ENCODE measurements around the gene NFIA. TPM values are rescaled to one million over a fixed set of nuclear protein-coding genes. Genes with fewer than 3 reads are reported as not detected.

Gene NFIA
- total and polyA plus RNA-seq, 2 donors = 7.9 to 10.3 TPM

DNA sequence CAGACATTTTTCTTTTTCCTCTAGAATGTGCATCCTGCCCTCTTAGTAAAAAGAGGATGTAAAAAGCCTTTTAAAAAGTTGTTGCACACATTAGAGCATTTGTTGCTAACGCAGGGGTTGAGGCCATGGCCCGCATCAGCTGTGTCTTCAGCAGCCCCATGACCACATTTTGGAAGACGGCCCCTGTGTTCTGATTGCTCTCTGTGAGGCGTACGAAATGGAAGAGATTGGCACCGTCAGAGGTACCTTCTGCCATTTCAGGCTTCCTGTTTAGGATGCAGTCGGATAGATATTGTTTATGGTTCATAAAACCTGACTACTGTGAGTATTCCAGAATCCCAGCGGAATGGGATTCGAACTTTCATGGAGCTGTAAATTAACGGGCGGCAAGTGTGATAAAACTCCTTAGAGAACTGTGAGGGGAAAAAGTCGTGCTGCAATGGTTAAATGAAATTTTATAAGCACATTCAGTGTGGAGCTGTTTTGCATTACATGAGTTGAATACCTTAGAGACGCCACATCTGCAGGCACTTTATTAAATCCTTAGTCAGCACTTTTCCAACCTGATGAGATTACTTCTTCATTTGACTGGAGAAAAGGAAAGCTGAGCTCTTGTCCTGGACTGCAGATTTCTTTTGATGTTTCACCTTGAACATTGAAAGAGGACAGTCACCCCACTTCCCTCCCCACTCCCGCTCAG is 368.7 kb downstream of the NFIA start:
- Histone ChIP-seq H3K27ac (ENCODE audit: low read depth in 1 of 2, low read length in 1 of 2) (peak overlapping the region in 1 of 2 donors; percentile 55), H3K4me1 (ENCODE audit: control insufficient read depth in 2 of 2, insufficient read depth in 2 of 2, low read length in 2 of 2) (peaks cover 2 to 27% of the 10 kb centered on the region in 2 donors), H3K4me3 (ENCODE audit: low read length in 2 of 2) (no peak overlapping the region), H3K9me3 (ENCODE audit: control insufficient read depth in 2 of 2, insufficient read depth in 1 of 2, low read length in 1 of 2) (no peaks in the 10 kb centered on the region), H3K27me3 (ENCODE audit: control insufficient read depth in 2 of 2, insufficient read depth in 1 of 2, low read length in 1 of 2) (no peaks in the 10 kb centered on the region), H3K36me3 (ENCODE audit: control insufficient read depth in 2 of 2, insufficient read depth in 2 of 2, low read length in 1 of 2) (no peaks in the 10 kb centered on the region)
- no peak for DNase-seq (ENCODE audit: low read depth in 6 of 9, low spot score in 9 of 9)
- 78% methylated on average over 14 of the region's 14 CpGs for WGBS

GRCh38 chr1:61451572-61451968 is 369.2 kb downstream of the NFIA start:
- no peak overlapping the region for H3K4me3 ChIP-seq (ENCODE audit: low read length in 2 of 2)
- H3K4me1 ChIP-seq (ENCODE audit: control insufficient read depth in 2 of 2, insufficient read depth in 2 of 2, low read length in 2 of 2) = peaks cover 2 to 21% of the 10 kb centered on the region in 2 donors
- H3K27ac ChIP-seq (ENCODE audit: low read depth in 1 of 2, low read length in 1 of 2) = peak overlapping the region in 1 of 2 donors; percentile 39
- no peaks in the 10 kb centered on the region for H3K9me3 ChIP-seq (ENCODE audit: control insufficient read depth in 2 of 2, insufficient read depth in 1 of 2, low read length in 1 of 2)
- DNase-seq (ENCODE audit: low read depth in 6 of 9, low spot score in 9 of 9) = no peak
- H3K36me3 ChIP-seq (ENCODE audit: control insufficient read depth in 2 of 2, insufficient read depth in 2 of 2, low read length in 1 of 2) = no peaks in the 10 kb centered on the region
- H3K27me3 ChIP-seq (ENCODE audit: control insufficient read depth in 2 of 2, insufficient read depth in 1 of 2, low read length in 1 of 2) = no peaks in the 10 kb centered on the region
- WGBS = 91% methylated on average over 5 of the region's 5 CpGs

DNA sequence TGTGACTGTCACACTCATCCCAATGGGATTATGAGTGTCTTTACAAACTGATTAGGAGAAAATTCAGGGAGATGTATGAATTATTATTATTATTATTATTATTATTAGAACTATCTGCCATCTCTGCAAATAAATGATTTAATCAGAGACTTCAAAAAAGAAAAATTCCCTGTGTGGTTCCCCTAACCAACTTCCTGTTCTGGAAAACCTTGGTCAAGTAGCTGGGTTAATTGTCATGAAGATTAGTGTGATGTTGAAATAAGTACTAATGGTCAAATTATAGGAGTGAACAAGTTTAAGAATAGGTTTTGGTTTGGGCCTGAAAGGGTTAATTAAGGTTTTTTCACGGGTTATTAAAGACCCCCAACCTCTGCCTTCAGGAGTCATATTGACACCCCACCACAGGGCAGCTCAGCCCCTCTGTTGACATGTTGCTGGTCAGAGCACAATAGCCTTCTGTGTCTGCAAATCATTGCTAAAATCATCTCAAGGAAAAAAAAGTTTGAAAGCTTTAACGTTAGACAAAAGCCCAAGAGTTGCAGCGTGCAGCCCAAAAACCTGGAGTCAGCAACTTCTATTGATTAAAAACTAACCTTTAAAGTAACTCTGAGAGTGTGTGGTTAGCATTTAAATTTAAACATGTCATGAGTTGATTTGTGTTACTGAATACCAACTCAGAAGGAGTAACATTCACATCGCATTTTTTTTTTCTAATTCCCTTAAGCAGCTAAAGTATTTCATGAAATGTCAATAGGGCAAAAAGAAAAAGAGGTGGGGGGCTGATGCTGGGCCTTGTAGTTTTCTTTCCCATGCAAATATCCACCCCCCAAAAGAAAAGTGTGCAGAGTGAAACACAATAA is 370.0 kb downstream of the NFIA start:
- Histone ChIP-seq H3K9me3 (ENCODE audit: control insufficient read depth in 2 of 2, insufficient read depth in 1 of 2, low read length in 1 of 2) (no peaks in the 10 kb centered on the region), H3K4me1 (ENCODE audit: control insufficient read depth in 2 of 2, insufficient read depth in 2 of 2, low read length in 2 of 2) (peaks cover 2 to 18% of the 10 kb centered on the region in 2 donors), H3K27me3 (ENCODE audit: control insufficient read depth in 2 of 2, insufficient read depth in 1 of 2, low read length in 1 of 2) (no peaks in the 10 kb centered on the region), H3K36me3 (ENCODE audit: control insufficient read depth in 2 of 2, insufficient read depth in 2 of 2, low read length in 1 of 2) (no peaks in the 10 kb centered on the region), H3K27ac (ENCODE audit: low read depth in 1 of 2, low read length in 1 of 2) (peak overlapping the region; percentile 46 to 58), H3K4me3 (ENCODE audit: low read length in 2 of 2) (no peak overlapping the region)
- WGBS = 41% methylated on average over 4 of the region's 4 CpGs
- DNase-seq (ENCODE audit: low read depth in 6 of 9, low spot score in 9 of 9) = no peak

DNA sequence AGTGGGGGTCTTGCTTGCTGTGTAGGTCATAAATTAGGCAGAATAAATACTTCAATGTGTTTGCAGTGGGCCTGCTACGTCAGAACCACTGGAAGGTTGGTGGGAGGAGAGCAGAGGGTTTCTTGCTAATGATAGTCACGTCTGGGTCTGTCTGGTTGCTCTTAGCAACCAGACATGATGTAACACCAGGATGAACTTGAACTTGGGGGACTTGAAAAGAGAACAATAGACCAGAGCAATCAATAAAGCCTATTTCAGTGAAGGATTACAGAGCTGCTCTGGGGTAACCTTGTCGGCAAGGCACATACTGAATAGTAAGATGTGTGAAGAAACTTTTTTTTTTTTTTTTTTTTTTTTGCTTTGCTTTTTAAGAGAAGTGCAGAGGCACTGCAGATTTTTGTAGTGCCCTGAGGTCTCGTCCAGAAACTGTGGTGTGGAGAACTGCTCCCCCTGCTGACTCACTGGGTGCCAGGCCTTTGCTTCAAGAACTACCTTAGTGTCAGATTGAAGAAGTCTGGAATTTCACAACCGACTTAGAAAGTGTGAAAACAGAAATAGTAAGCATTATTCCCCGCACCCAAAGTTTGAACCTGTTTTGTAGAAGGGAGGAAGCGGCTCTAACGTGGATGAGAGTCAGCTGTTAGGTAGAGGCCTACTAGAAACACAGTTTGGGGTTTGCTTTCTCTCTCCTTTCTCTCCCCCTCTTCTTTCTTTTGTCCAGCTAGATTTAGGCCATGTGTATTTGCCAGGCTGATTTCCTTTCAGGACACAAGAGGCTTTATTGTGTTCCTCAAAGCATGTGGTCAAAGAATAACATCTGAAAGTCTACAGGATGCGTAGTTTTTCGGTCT is 371.0 kb downstream of the NFIA start:
- Histone ChIP-seq H3K4me3 (ENCODE audit: low read length in 2 of 2) (no peak overlapping the region), H3K36me3 (ENCODE audit: control insufficient read depth in 2 of 2, insufficient read depth in 2 of 2, low read length in 1 of 2) (no peaks in the 10 kb centered on the region), H3K27me3 (ENCODE audit: control insufficient read depth in 2 of 2, insufficient read depth in 1 of 2, low read length in 1 of 2) (no peaks in the 10 kb centered on the region), H3K9me3 (ENCODE audit: control insufficient read depth in 2 of 2, insufficient read depth in 1 of 2, low read length in 1 of 2) (no peaks in the 10 kb centered on the region), H3K27ac (ENCODE audit: low read depth in 1 of 2, low read length in 1 of 2) (peak overlapping the region; percentile 46 to 58), H3K4me1 (ENCODE audit: control insufficient read depth in 2 of 2, insufficient read depth in 2 of 2, low read length in 2 of 2) (peaks cover 2 to 18% of the 10 kb centered on the region in 2 donors)
- peak; percentile 34 to 77 (median 43) for DNase-seq (ENCODE audit: low read depth in 6 of 9, low spot score in 9 of 9)
- 35% methylated on average over 10 of the region's 10 CpGs for WGBS

DNA sequence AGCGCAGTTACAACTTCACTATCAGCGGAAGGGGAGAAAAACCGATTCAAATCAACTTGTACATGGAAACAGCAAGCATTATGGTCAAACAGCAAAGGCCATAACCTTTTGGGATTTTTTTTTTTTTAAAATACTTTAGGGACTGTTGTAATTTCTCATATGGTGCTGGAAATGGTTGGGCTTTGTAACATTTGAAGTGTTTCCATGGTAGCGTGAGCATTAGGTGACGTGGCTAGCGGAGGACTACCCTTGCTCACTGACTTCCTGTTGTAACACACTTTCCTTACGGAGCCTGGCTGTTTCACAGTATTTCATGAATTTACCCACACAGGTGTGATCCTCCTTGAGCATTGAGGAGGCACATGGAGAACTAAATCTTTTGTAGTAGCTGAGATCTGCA is 373.0 kb downstream of the NFIA start:
- Histone ChIP-seq H3K27ac (ENCODE audit: low read depth in 1 of 2, low read length in 1 of 2) (no peak overlapping the region), H3K27me3 (ENCODE audit: control insufficient read depth in 2 of 2, insufficient read depth in 1 of 2, low read length in 1 of 2) (no peaks in the 10 kb centered on the region), H3K9me3 (ENCODE audit: control insufficient read depth in 2 of 2, insufficient read depth in 1 of 2, low read length in 1 of 2) (no peaks in the 10 kb centered on the region), H3K4me3 (ENCODE audit: low read length in 2 of 2) (no peak overlapping the region), H3K4me1 (ENCODE audit: control insufficient read depth in 2 of 2, insufficient read depth in 2 of 2, low read length in 2 of 2) (peaks cover 2 to 15% of the 10 kb centered on the region in 2 donors), H3K36me3 (ENCODE audit: control insufficient read depth in 2 of 2, insufficient read depth in 2 of 2, low read length in 1 of 2) (no peaks in the 10 kb centered on the region)
- DNase-seq (ENCODE audit: low read depth in 6 of 9, low spot score in 9 of 9) = peak in 2 of 9 donors; percentile 6 to 24
- 84% methylated on average over 7 of the region's 7 CpGs for WGBS

DNA sequence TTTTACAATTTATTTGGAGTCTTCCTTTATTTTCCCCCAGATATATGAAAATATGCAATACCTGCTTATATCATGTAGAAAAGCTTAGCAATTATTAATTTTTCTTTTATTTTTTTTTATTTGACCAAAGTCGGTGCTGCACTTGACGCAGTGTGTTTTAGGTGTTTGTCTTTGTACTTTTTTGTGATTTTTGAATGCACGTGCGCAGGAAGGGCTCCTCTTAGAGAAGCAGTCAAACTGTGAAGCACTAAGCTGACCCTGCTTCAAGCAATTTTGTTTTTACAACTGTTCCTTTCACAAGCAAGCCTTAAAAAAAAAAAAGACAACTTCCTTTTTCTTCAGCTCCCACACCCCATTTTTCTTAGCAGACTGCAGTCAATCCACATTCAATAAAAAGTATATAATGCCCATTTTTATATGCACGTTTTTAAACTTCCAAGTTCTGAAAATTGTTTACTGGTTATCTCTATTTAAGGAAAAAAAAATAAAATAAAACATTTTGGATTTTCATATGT is 375.2 kb downstream of the NFIA start:
- 49% methylated on average over 5 of the region's 5 CpGs for WGBS
- no peak for DNase-seq (ENCODE audit: low read depth in 6 of 9, low spot score in 9 of 9)

GRCh38 chr1:61459345-61459744 is 377.0 kb downstream of the NFIA start:
- no peaks in the 10 kb centered on the region for H3K9me3 ChIP-seq (ENCODE audit: control insufficient read depth in 2 of 2, insufficient read depth in 1 of 2, low read length in 1 of 2)
- H3K36me3 ChIP-seq (ENCODE audit: control insufficient read depth in 2 of 2, insufficient read depth in 2 of 2, low read length in 1 of 2) = no peaks in the 10 kb centered on the region
- DNase-seq (ENCODE audit: low read depth in 6 of 9, low spot score in 9 of 9) = no peak

More for the DNA sequence above, 375.2 kb downstream of the NFIA start:
- Histone ChIP-seq H3K9me3 (ENCODE audit: control insufficient read depth in 2 of 2, insufficient read depth in 1 of 2, low read length in 1 of 2) (no peaks in the 10 kb centered on the region), H3K4me1 (ENCODE audit: control insufficient read depth in 2 of 2, insufficient read depth in 2 of 2, low read length in 2 of 2) (peaks cover 2 to 7% of the 10 kb centered on the region in 2 donors), H3K27me3 (ENCODE audit: control insufficient read depth in 2 of 2, insufficient read depth in 1 of 2, low read length in 1 of 2) (no peaks in the 10 kb centered on the region), H3K4me3 (ENCODE audit: low read length in 2 of 2) (no peak overlapping the region), H3K27ac (ENCODE audit: low read depth in 1 of 2, low read length in 1 of 2) (no peak overlapping the region), H3K36me3 (ENCODE audit: control insufficient read depth in 2 of 2, insufficient read depth in 2 of 2, low read length in 1 of 2) (no peaks in the 10 kb centered on the region)

DNA sequence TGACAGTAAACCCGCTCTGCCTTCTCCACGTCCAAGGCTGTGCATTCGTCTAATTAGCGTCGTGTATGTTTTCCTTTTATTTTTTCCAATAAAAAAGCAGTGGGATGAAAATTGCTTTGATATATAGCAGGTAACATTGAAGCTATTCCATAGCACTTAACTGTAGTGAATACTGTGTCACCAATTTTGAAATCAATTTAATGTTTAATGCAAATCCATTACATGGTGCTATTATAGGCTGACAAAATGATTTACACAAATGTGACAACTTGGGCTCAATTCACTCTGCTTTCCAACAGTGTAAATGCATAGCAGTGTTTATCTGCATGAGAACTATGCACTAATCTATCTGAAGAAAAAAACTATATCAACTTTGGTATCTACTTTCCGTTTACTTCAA is 377.8 kb downstream of the NFIA start:
- Histone ChIP-seq H3K4me1 (ENCODE audit: control insufficient read depth in 2 of 2, insufficient read depth in 2 of 2, low read length in 2 of 2) (peaks cover 0 to 4% of the 10 kb centered on the region in 2 donors), H3K4me3 (ENCODE audit: low read length in 2 of 2) (no peak overlapping the region), H3K9me3 (ENCODE audit: control insufficient read depth in 2 of 2, insufficient read depth in 1 of 2, low read length in 1 of 2) (no peaks in the 10 kb centered on the region), H3K27ac (ENCODE audit: low read depth in 1 of 2, low read length in 1 of 2) (no peak overlapping the region), H3K27me3 (ENCODE audit: control insufficient read depth in 2 of 2, insufficient read depth in 1 of 2, low read length in 1 of 2) (no peaks in the 10 kb centered on the region), H3K36me3 (ENCODE audit: control insufficient read depth in 2 of 2, insufficient read depth in 2 of 2, low read length in 1 of 2) (no peaks in the 10 kb centered on the region)
- DNase-seq (ENCODE audit: low read depth in 6 of 9, low spot score in 9 of 9) = no peak
- 98% methylated on average over 6 of the region's 6 CpGs for WGBS

More at GRCh38 chr1:61459345-61459744, 377.0 kb downstream of the NFIA start:
- 89% methylated on average over 12 of the region's 12 CpGs for WGBS
- Histone ChIP-seq H3K27me3 (ENCODE audit: control insufficient read depth in 2 of 2, insufficient read depth in 1 of 2, low read length in 1 of 2) (no peaks in the 10 kb centered on the region), H3K4me1 (ENCODE audit: control insufficient read depth in 2 of 2, insufficient read depth in 2 of 2, low read length in 2 of 2) (peaks cover 0 to 4% of the 10 kb centered on the region in 2 donors), H3K4me3 (ENCODE audit: low read length in 2 of 2) (no peak overlapping the region), H3K27ac (ENCODE audit: low read depth in 1 of 2, low read length in 1 of 2) (no peak overlapping the region)

Measured in thymus (tissue), 11 donors.